UCSD-AML1 (cell line): ENCODE measurements around the gene FLII.
"Not testable (repeated sequence)": the region's sequence is repeated elsewhere in the genome, so short reads cannot be mapped to it uniquely, and the experiment has no call there.

Source experiments
- DNase-seq: peaks from one replicate; lab custom pipeline; 2025; ENCODE audit not compliant: unreplicated experiment; lab: John Stamatoyannopoulos, UW

Gene FLII

GRCh38 chr17:18224387-18225120 is 34.0 kb downstream of the FLII start:
- no peak for DNase-seq

DNA sequence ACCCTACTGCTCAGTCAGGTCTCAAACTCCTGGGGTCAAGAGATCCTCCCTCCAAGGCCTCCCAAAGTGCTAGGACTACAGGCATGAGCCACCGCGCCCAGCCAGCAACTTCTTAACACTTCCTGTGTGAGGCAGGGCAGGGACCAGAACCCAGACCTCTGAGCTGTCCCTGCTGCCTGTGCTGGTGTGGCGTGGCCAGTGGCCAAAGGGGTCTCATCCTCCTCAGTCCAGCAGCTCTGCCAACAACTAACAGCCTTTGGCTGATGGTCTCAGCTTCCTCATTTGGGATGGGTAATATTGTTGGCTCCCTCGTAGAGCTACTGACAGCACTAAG is 34.5 kb downstream of the FLII start:
- DNase-seq: no peak

GRCh38 chr17:18218756-18219415 is 39.7 kb downstream of the FLII start:
- DNase-seq: no peak

GRCh38 chr17:18217412-18218015 is 41.0 kb downstream of the FLII start:
- DNase-seq: peak; percentile 67

- not testable (repeated sequence) for DNase-seq
These were observed 41.6 kb downstream of the FLII start for GRCh38 chr17:18216906-18217305.

GRCh38 chr17:18213666-18214270 is 44.8 kb downstream of the FLII start:
- DNase-seq: no peak

DNA sequence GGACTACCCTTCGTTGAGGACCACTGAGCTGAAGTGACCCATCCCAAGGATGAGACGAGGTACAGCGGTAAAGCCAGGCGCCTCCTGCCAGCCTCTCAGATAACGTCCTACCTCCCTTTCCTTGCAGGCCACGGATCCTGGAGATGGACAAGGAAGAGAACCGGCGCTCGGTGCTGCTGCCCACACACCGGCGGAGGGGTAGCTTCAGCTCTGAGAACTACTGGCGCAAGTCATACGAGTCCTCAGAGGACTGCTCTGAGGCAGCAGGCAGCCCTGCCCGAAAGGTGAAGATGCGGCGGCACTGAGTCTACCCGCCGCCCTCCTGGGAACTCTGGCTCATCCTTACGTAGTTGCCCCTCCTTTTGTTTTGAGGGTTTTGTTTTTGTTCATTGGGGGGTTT is 50.4 kb downstream of the FLII start:
- DNase-seq: no peak

- no peak for DNase-seq
These were observed 51.6 kb downstream of the FLII start for GRCh38 chr17:18206962-18207361.

DNA sequence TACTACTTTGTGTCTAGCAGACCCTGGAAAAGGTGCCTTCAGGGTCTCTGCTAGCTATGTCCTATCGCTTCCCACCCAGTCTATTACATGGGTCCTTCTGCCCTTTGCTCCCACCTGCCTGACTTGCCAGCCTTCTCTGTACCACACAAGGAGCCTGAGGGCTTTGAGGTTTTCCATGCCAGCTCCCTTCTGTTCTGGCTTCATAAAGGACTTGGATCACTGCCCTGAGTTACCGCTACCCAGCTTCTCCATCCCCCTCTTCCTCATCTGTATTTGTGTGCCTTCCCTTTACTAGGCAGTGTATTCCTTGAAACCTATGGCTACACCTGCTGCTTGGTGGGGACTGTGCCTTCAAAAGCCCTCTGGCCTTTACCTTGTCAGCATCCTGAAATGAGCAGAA is 52.7 kb downstream of the FLII start:
- no peak for DNase-seq

GRCh38 chr17:18203308-18203707 is 55.2 kb downstream of the FLII start:
- no peak for DNase-seq

DNA sequence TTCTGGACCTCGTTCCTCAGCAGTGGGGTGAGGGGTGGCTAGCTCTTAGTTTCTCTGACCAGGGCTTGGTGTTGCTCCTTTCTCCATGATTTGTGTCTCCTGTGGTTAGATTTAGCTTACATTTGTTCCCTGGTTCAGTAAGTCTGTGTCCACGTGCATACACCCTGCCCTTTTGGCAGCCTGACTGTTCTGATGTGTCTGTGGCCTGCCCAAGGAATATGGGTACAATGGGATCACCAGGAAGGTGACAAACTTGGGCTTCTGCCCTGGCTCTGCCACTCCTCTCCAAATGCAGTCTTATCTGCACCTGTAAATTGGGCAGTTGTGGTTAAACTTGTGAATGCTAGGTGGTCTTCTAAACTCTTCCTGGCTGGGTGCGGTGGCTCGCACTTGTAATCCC is 57.4 kb downstream of the FLII start:
- DNase-seq: no peak

GRCh38 chr17:18198530-18198929 is 60.0 kb downstream of the FLII start:
- DNase-seq: no peak

DNA sequence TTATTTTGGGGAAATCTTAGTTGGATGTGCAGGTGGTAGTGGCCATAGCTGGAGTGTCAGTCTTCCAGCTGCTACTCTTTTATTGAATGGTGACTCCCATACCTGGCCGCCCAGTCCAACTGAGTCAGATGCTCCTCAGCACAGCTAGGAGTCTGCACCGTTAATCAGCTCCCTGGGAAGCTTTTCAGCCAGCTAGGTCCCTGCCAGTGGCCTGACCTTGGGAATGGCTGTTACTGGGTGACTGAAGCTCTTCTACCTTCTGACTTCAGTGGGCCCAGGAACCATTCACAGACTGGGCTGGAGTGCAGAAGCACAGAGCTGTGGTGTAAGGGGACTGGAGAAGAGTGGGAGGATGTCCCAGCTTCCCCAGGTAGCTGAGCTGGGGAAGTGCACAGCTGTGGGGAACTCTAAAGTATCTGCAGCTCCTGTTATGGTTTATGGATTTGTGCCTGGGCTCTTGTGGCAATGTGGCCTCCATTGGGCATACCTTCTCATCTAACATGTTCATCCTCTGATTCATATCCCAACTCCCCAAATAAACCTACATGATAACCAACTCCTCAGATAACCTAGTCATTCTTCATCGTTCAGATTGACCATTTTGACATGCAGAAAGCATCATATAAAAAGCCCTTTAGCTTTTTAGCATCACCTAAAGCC is 60.9 kb downstream of the FLII start:
- DNase-seq: no peak

DNA sequence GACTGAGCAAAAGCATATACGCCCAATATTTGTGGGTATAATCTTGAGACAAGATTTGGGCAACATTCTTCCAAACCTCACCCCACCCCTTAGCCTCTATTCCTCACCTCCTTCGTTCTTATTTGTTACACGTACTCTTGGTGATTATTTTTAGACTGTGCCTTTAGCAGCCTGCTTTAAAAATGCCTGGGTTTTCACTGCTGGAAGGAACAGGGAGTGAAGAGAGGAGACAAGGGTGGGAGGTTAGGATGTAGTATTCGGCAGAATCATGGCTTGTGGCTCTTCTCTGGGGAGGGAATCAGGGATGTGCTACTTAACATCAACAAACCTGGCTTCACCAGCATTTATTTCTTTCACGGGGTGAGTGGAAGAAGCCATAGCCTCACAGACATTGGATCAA is 63.3 kb downstream of the FLII start:
- no peak for DNase-seq
